ENCODE results near the gene MAP2K7. TPM values are rescaled to one million over a fixed set of nuclear protein-coding genes. Genes with fewer than 3 reads are reported as not detected.

Gene MAP2K7
- total RNA-seq, 1 donor from 2014 or later = 55.6 TPM

GRCh38 chr19:7894612-7895309 lies 8.9 kb upstream of the MAP2K7 start:
- Mint-ChIP-seq H3K4me1 (peaks cover 3% of the 10 kb centered on the region), H3K4me3 (no peak overlapping the region)

GRCh38 chr19:7895565-7895964 lies 8.1 kb upstream of the MAP2K7 start:
- Mint-ChIP-seq H3K9me3 (no peaks in the 10 kb centered on the region), H3K27ac (no peak overlapping the region), H3K36me3 (peaks cover 3% of the 10 kb centered on the region), H3K4me1 (peaks cover 3% of the 10 kb centered on the region), H3K27me3 (ENCODE audit: low read depth) (no peaks in the 10 kb centered on the region), H3K4me3 (no peak overlapping the region)
- no peak for DNase-seq (ENCODE audit: low spot score in 2 of 2, unreplicated experiment in 2 of 2)
- TF ChIP-seq, protein P1, sequence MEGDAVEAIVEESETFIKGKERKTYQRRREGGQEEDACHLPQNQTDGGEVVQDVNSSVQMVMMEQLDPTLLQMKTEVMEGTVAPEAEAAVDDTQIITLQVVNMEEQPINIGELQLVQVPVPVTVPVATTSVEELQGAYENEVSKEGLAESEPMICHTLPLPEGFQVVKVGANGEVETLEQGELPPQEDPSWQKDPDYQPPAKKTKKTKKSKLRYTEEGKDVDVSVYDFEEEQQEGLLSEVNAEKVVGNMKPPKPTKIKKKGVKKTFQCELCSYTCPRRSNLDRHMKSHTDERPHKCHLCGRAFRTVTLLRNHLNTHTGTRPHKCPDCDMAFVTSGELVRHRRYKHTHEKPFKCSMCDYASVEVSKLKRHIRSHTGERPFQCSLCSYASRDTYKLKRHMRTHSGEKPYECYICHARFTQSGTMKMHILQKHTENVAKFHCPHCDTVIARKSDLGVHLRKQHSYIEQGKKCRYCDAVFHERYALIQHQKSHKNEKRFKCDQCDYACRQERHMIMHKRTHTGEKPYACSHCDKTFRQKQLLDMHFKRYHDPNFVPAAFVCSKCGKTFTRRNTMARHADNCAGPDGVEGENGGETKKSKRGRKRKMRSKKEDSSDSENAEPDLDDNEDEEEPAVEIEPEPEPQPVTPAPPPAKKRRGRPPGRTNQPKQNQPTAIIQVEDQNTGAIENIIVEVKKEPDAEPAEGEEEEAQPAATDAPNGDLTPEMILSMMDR (IDR thresholded peaks at IDR 0.05; ENCODE audit: unreplicated experiment) = no peak

More at GRCh38 chr19:7894612-7895309, 8.9 kb upstream of the MAP2K7 start:
- TF ChIP-seq, protein P1 (IDR thresholded peaks at IDR 0.05; ENCODE audit: unreplicated experiment) = no peak
- Mint-ChIP-seq H3K9me3 (no peaks in the 10 kb centered on the region), H3K36me3 (peaks cover 3% of the 10 kb centered on the region), H3K27me3 (ENCODE audit: low read depth) (no peaks in the 10 kb centered on the region), H3K27ac (no peak overlapping the region)
- DNase-seq (ENCODE audit: low spot score in 2 of 2, unreplicated experiment in 2 of 2) = no peak

DNA sequence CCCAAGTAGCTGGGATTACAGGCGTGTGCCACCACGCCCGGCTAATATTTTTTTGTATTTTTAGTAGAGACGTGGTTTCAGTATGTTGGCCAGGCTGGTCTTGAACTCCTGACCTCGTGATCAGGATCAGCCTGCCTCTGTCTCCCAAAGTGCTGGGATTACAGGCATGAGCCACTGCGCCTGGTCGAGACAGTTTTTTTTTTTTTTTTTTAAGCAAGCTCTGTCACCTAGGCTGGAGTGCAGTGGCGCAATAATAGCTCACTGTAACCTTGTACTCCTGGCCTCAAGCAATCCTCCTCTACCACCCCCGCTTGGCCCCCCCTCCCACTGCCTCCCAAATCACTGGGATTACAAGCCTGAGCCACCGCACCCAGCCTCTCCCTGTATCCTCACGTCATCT lies 6.4 kb upstream of the MAP2K7 start:
- H3K4me3 Mint-ChIP-seq = no peak overlapping the region
- H3K9me3 Mint-ChIP-seq = no peaks in the 10 kb centered on the region
- H3K27me3 Mint-ChIP-seq (ENCODE audit: low read depth) = no peaks in the 10 kb centered on the region
- no peak for DNase-seq (ENCODE audit: low spot score in 2 of 2, unreplicated experiment in 2 of 2)
- H3K36me3 Mint-ChIP-seq = peaks cover 3% of the 10 kb centered on the region
- no peak overlapping the region for H3K27ac Mint-ChIP-seq
- TF ChIP-seq, protein P1 (IDR thresholded peaks at IDR 0.05; ENCODE audit: unreplicated experiment) = no peak
- H3K4me1 Mint-ChIP-seq = peaks cover 5% of the 10 kb centered on the region

DNA sequence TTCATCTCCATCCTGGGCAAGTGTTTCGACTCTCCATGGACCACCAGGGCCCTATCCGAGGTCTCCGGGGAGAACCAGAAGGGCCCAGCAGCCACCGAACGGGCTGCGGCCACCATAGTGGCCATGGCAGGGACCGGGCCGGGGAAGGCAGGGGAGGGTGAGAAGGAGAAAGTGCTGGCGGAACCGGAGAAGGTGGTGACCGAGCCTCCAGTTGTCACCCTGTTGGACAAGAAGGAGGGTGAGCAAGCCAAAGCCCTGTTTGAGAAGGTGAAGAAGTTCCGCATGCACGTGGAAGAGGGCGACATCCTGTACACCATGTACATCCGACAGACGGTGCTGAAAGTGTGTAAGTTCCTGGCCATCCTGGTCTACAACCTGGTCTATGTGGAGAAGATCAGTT lies 4.7 kb upstream of the MAP2K7 start:
- H3K9me3 Mint-ChIP-seq = no peaks in the 10 kb centered on the region
- DNase-seq (ENCODE audit: low spot score in 2 of 2, unreplicated experiment in 2 of 2) = no peak
- TF ChIP-seq, protein P1 (IDR thresholded peaks at IDR 0.05; ENCODE audit: unreplicated experiment) = no peak
- peaks cover 2% of the 10 kb centered on the region for H3K27me3 Mint-ChIP-seq (ENCODE audit: low read depth)
- H3K27ac Mint-ChIP-seq = no peak overlapping the region
- H3K4me3 Mint-ChIP-seq = no peak overlapping the region
- peaks cover 10% of the 10 kb centered on the region for H3K4me1 Mint-ChIP-seq
- H3K36me3 Mint-ChIP-seq = peaks cover 3% of the 10 kb centered on the region

DNA sequence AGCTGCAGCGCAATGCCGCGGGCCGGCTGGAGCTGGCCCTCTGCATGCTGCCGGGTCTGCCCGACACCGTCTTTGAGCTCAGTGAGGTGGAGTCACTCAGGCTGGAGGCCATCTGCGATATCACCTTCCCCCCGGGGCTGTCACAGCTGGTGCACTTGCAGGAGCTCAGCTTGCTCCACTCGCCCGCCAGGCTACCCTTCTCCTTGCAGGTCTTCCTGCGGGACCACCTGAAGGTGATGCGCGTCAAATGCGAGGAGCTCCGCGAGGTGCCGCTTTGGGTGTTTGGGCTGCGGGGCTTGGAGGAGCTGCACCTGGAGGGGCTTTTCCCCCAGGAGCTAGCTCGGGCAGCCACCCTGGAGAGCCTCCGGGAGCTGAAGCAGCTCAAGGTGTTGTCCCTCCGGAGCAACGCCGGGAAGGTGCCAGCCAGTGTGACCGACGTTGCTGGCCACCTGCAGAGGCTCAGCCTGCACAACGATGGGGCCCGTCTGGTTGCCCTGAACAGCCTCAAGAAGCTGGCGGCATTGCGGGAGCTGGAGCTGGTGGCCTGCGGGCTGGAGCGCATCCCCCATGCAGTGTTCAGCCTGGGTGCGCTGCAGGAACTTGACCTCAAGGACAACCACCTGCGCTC lies 3.8 kb upstream of the MAP2K7 start:
- H3K4me1 Mint-ChIP-seq = peaks cover 12% of the 10 kb centered on the region
- no peak overlapping the region for H3K4me3 Mint-ChIP-seq
- no peaks in the 10 kb centered on the region for H3K9me3 Mint-ChIP-seq
- peaks cover 3% of the 10 kb centered on the region for H3K36me3 Mint-ChIP-seq
- no peak for DNase-seq (ENCODE audit: low spot score in 2 of 2, unreplicated experiment in 2 of 2)
- H3K27me3 Mint-ChIP-seq (ENCODE audit: low read depth) = peaks cover 2% of the 10 kb centered on the region
- H3K27ac Mint-ChIP-seq = no peak overlapping the region
- TF ChIP-seq, protein P1 (IDR thresholded peaks at IDR 0.05; ENCODE audit: unreplicated experiment) = no peak

Data from mesothelial cell of epicardium (in vitro differentiated cells).